ENCODE measurements around the gene SIDT2.
A peak's percentile ranks its signal among the peaks of the same experiment; 100 is the strongest.
"Not testable (repeated sequence)": the region's sequence is repeated elsewhere in the genome, so short reads cannot be mapped to it uniquely, and the experiment has no call there.

The SIDT2 gene

GRCh38 chr11:117171404-117172061 lies 7.0 kb upstream of the SIDT2 start:
- no peak for FAIRE-seq
- no peak for DNase-seq (ENCODE audit: insufficient read length, low spot score)

- DNase-seq (ENCODE audit: insufficient read length, low spot score) = no peak
- no peak for FAIRE-seq
Measured at GRCh38 chr11:117172724-117173421, 5.7 kb upstream of the SIDT2 start.

- no peak for DNase-seq (ENCODE audit: insufficient read length, low spot score)
- no peak for FAIRE-seq
Measured at GRCh38 chr11:117175104-117175503, 3.4 kb upstream of the SIDT2 start.

GRCh38 chr11:117175781-117176180 lies 2.8 kb upstream of the SIDT2 start:
- FAIRE-seq (no peak), DNase-seq (ENCODE audit: insufficient read length, low spot score) (no peak)

- no peak for FAIRE-seq
- DNase-seq (ENCODE audit: insufficient read length, low spot score) = no peak
Measured at GRCh38 chr11:117176186-117176585, 2.4 kb upstream of the SIDT2 start.

GRCh38 chr11:117177534-117178209 lies 871 bp upstream of the SIDT2 start:
- DNase-seq (ENCODE audit: insufficient read length, low spot score) (no peak), FAIRE-seq (no peak)

- peak; percentile 97 for FAIRE-seq
- DNase-seq (ENCODE audit: insufficient read length, low spot score) = no peak
Measured at GRCh38 chr11:117179048-117179999, 781 bp downstream of the SIDT2 start.

- no peak for DNase-seq (ENCODE audit: insufficient read length, low spot score)
- FAIRE-seq = no peak
Measured at GRCh38 chr11:117180020-117180419, 1.5 kb downstream of the SIDT2 start.

GRCh38 chr11:117180661-117181585 lies 2.4 kb downstream of the SIDT2 start:
- no peak for DNase-seq (ENCODE audit: insufficient read length, low spot score)
- FAIRE-seq = peak; percentile 79

- DNase-seq (ENCODE audit: insufficient read length, low spot score) = no peak
- no peak for FAIRE-seq
Measured at GRCh38 chr11:117181586-117182550, 3.3 kb downstream of the SIDT2 start.

- DNase-seq (ENCODE audit: insufficient read length, low spot score) (no peak), FAIRE-seq (no peak)
Measured at GRCh38 chr11:117182551-117182935, 4.0 kb downstream of the SIDT2 start.

- DNase-seq (ENCODE audit: insufficient read length, low spot score); FAIRE-seq: not testable (repeated sequence)
Measured at GRCh38 chr11:117183178-117183577, 4.6 kb downstream of the SIDT2 start.

GRCh38 chr11:117183724-117184349 lies 5.3 kb downstream of the SIDT2 start:
- FAIRE-seq (no peak), DNase-seq (ENCODE audit: insufficient read length, low spot score) (no peak)

- DNase-seq (ENCODE audit: insufficient read length, low spot score) = no peak
- peak; percentile 14 for FAIRE-seq
Measured at GRCh38 chr11:117185736-117186430, 7.3 kb downstream of the SIDT2 start.

- FAIRE-seq = no peak
- DNase-seq (ENCODE audit: insufficient read length, low spot score) = no peak
Measured at GRCh38 chr11:117186431-117186761, 7.9 kb downstream of the SIDT2 start.

- no peak for FAIRE-seq
- no peak for DNase-seq (ENCODE audit: insufficient read length, low spot score)
Measured at GRCh38 chr11:117187007-117187406, 8.5 kb downstream of the SIDT2 start.

GRCh38 chr11:117187428-117187798 lies 8.9 kb downstream of the SIDT2 start:
- DNase-seq (ENCODE audit: insufficient read length, low spot score) = no peak
- no peak for FAIRE-seq
